ENCODE results near the gene DDX59.

DDX59 gene

DNA sequence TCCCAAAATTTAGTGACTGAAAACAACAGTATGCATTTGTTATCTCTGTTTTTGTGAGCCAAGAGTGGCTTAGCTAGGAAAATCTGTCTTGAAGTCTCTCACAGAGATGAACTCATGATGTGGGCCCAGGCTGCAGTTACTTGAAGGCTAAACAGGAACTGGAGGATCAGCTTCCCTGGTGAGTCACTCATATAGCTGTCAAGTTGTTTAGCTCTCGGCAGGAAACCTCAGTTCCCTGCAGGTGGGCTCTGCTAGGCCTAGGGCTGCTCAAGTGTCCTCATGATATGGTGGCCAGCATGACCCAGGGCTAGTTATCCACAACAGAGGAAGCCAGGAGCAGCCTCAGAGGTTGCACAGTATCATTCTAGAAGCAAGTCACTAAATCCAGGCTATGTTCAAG lies 30.2 kb upstream of the DDX59 start:
- TF ChIP-seq TCF4 (CRISPR knock-in tag; IDR thresholded peaks at IDR 0.05; ENCODE audit: borderline replicate concordance) (no peak), TOX (CRISPR knock-in tag; IDR thresholded peaks at IDR 0.05; ENCODE audit: borderline replicate concordance) (0 out of 2 replicates have a peak, but pooled peaks have one; percentile 20)
- peak; percentile 99 for ATAC-seq

GRCh38 chr1:200694738-200695137 lies 25.0 kb upstream of the DDX59 start:
- TF ChIP-seq GLIS3 (CRISPR knock-in tag; IDR thresholded peaks at IDR 0.05) (no peak), ZNF565 (CRISPR knock-in tag; conservative IDR thresholded peaks at IDR 0.05; ENCODE audit: low read depth) (no peak), TOX (CRISPR knock-in tag; IDR thresholded peaks at IDR 0.05; ENCODE audit: borderline replicate concordance) (no peak), ZNF70 (CRISPR knock-in tag; IDR thresholded peaks at IDR 0.05) (no peak), ZFP3 (CRISPR knock-in tag; IDR thresholded peaks at IDR 0.05) (no peak), TCF4 (CRISPR knock-in tag; IDR thresholded peaks at IDR 0.05; ENCODE audit: borderline replicate concordance) (no peak), PPARA (CRISPR knock-in tag; IDR thresholded peaks at IDR 0.05; ENCODE audit: borderline replicate concordance) (no peak), BACH2 (CRISPR knock-in tag; IDR thresholded peaks at IDR 0.05; ENCODE audit: borderline replicate concordance) (no peak), ARNTL (CRISPR knock-in tag; IDR thresholded peaks at IDR 0.05; ENCODE audit: borderline replicate concordance, low read depth) (no peak), CSRNP3 (CRISPR knock-in tag; IDR thresholded peaks at IDR 0.05) (no peak), PATZ1 (CRISPR knock-in tag; IDR thresholded peaks at IDR 0.05; ENCODE audit: borderline replicate concordance) (no peak), ISL1 (CRISPR knock-in tag; IDR thresholded peaks at IDR 0.05) (no peak)
- TF ChIP-seq, protein P1, sequence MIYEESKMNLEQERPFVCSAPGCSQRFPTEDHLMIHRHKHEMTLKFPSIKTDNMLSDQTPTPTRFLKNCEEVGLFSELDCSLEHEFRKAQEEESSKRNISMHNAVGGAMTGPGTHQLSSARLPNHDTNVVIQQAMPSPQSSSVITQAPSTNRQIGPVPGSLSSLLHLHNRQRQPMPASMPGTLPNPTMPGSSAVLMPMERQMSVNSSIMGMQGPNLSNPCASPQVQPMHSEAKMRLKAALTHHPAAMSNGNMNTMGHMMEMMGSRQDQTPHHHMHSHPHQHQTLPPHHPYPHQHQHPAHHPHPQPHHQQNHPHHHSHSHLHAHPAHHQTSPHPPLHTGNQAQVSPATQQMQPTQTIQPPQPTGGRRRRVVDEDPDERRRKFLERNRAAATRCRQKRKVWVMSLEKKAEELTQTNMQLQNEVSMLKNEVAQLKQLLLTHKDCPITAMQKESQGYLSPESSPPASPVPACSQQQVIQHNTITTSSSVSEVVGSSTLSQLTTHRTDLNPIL (CRISPR knock-in tag; IDR thresholded peaks at IDR 0.05; ENCODE audit: low read depth) = no peak
- ATAC-seq = no peak

DNA sequence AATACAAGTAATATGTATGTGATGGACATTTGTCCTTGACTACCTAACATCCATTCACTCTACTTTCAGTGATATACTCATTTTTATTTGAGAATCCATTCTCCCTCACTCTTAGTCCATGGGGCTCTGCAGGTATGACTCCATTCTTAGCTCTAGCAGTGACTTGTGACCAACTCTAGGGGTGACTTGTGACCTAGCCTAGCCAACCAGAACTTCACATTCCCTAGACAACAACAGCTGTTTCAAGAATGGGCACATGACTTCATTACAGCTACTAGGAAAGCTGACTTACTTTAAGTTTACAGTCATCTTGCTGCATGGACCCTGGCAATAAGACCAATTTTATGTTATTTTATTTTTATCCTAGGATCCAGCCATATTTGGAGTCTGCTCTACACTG lies 23.6 kb upstream of the DDX59 start:
- no peak for ATAC-seq
- TF ChIP-seq GLIS3 (CRISPR knock-in tag; IDR thresholded peaks at IDR 0.05) = no peak
- TF ChIP-seq BACH2 (CRISPR knock-in tag; IDR thresholded peaks at IDR 0.05; ENCODE audit: borderline replicate concordance) = no peak
- no peak for TF ChIP-seq ZC3H10 (CRISPR knock-in tag; IDR thresholded peaks at IDR 0.05)
- TF ChIP-seq ESRRG (CRISPR knock-in tag; IDR thresholded peaks at IDR 0.05) = no peak
- no peak for TF ChIP-seq ZFP3 (CRISPR knock-in tag; IDR thresholded peaks at IDR 0.05)
- no peak for TF ChIP-seq RARB (CRISPR knock-in tag; IDR thresholded peaks at IDR 0.05)

GRCh38 chr1:200692316-200692715 lies 22.6 kb upstream of the DDX59 start:
- TF ChIP-seq ZFP30 (CRISPR knock-in tag; IDR thresholded peaks at IDR 0.05) (no peak), ESRRG (CRISPR knock-in tag; IDR thresholded peaks at IDR 0.05) (no peak), SNAI2 (CRISPR knock-in tag; IDR thresholded peaks at IDR 0.05) (no peak), ZC3H10 (CRISPR knock-in tag; IDR thresholded peaks at IDR 0.05) (no peak), ARNTL (CRISPR knock-in tag; IDR thresholded peaks at IDR 0.05; ENCODE audit: borderline replicate concordance, low read depth) (no peak), ZFP3 (CRISPR knock-in tag; IDR thresholded peaks at IDR 0.05) (no peak), ZNF70 (CRISPR knock-in tag; IDR thresholded peaks at IDR 0.05) (no peak), ISL1 (CRISPR knock-in tag; IDR thresholded peaks at IDR 0.05) (no peak), CSDC2 (CRISPR knock-in tag; IDR thresholded peaks at IDR 0.05) (no peak), PPARA (CRISPR knock-in tag; IDR thresholded peaks at IDR 0.05; ENCODE audit: borderline replicate concordance) (no peak), TOX (CRISPR knock-in tag; IDR thresholded peaks at IDR 0.05; ENCODE audit: borderline replicate concordance) (no peak), PATZ1 (CRISPR knock-in tag; IDR thresholded peaks at IDR 0.05; ENCODE audit: borderline replicate concordance) (no peak), GLIS3 (CRISPR knock-in tag; IDR thresholded peaks at IDR 0.05) (no peak), TSHZ2 (CRISPR knock-in tag; IDR thresholded peaks at IDR 0.05) (no peak)
- TF ChIP-seq, protein P2, sequence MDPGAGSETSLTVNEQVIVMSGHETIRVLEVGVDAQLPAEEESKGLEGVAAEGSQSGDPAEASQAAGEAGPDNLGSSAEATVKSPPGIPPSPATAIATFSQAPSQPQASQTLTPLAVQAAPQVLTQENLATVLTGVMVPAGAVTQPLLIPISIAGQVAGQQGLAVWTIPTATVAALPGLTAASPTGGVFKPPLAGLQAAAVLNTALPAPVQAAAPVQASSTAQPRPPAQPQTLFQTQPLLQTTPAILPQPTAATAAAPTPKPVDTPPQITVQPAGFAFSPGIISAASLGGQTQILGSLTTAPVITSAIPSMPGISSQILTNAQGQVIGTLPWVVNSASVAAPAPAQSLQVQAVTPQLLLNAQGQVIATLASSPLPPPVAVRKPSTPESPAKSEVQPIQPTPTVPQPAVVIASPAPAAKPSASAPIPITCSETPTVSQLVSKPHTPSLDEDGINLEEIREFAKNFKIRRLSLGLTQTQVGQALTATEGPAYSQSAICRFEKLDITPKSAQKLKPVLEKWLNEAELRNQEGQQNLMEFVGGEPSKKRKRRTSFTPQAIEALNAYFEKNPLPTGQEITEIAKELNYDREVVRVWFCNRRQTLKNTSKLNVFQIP (CRISPR knock-in tag; IDR thresholded peaks at IDR 0.05; ENCODE audit: borderline replicate concordance, low read depth) = no peak
- TF ChIP-seq, protein P1 (CRISPR knock-in tag; IDR thresholded peaks at IDR 0.05; ENCODE audit: low read depth) = no peak
- no peak for ATAC-seq
